EL (cell line): Measurements from ENCODE around the gene SPTSSA.
"Not testable (repeated sequence)": the region's sequence is repeated elsewhere in the genome, so short reads cannot be mapped to it uniquely, and the experiment has no call there.

ENCODE experiments used
- DNase-seq: peaks from one replicate; pipeline ENCODE4 v3.0.0-alpha.2; 2016

The SPTSSA gene

DNA sequence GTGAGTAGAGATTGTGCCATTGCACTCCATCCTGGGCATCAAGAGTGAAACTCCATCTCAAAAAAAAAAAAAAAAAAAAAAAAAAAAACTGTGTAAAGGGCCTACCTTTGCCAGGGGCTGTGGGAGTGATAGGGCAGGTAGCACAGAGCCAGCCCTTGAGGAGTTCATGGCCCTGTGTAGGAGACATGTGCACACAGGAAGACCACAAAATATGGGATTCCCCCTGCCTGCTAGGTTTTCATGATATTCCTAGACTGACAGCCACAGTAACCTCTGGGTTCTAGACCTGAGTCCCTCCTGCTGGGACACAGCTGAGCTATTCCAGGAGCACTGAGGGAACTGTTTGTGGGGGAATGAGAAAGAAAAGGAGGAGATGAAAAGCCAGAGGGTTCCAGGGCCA lies 8.3 kb upstream of the SPTSSA start:
- DNase-seq, result no peak

DNA sequence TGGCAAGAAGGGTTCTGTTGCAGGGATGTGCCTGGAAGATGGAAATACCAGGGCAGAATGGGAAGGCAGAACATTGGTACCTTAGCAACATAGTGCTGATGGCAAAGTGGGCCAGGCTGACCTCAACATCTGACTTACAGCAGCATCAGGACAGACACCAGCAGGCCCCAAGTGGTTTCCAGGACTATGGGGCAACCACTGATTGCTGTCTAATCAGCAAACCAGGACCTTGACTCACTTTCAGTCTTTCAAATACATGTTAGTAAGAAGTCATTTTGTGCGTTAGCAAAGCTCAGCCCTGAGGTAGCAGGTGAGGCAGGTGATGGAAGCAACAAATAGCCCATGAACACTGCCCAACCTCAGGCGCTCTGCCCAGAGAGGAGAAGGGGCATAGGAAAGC lies 4.7 kb upstream of the SPTSSA start:
- no peak for DNase-seq

DNA sequence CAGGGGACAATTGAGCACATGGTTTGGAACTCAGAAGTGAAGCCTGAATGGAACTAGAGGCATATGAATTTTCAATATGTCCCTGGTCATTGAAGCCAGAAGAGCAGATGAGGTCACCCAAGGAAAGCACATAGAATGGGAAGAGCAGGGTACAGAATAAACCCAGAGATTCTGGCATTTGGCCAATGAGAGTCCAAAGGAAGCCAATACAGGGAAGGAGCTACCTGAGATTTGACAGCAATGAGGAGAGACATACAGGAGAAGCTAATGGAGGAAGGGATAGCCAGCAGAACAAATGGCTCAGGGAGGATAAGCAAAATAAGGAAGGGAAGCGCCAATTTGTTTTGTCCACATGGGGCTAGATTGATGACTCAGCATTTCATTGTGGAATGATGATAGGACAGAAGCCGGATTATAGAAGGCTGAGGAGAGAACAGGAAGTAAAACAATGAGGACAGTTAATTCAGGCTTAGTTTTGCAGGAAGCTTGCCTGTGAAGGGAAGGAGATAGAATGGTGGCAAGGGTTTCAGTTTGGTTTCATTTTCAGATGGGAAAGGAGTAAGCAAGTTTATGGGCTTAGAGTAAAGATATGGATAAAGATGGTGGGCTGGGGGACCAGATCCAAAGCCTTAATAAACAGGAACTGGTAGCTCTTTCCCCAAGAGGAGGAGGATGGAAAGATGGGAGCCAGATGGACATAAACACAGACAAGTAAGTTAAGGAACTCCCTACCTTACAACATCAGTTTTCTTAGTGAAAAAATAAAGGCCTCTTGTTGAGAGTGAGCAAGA lies 3.2 kb upstream of the SPTSSA start:
- DNase-seq, result peak; percentile 28

DNA sequence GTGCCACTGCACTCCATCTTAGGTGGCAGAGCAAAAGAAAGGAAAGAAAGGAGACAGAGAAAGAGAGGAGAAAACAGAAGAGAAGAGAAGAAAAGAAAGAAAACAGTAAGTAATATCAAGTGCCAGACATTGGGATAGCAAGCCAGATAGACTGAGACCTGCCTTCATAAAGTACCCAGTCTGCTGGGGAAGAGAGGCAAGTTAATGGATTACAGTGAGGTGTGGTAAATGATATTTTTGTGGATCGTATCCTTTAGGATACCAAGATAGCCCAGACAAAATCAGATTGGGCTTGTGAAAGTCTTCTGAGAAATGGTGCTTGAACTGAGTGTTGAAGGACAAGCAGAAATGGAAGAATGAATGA lies 1.5 kb upstream of the SPTSSA start:
- no peak for DNase-seq

DNA sequence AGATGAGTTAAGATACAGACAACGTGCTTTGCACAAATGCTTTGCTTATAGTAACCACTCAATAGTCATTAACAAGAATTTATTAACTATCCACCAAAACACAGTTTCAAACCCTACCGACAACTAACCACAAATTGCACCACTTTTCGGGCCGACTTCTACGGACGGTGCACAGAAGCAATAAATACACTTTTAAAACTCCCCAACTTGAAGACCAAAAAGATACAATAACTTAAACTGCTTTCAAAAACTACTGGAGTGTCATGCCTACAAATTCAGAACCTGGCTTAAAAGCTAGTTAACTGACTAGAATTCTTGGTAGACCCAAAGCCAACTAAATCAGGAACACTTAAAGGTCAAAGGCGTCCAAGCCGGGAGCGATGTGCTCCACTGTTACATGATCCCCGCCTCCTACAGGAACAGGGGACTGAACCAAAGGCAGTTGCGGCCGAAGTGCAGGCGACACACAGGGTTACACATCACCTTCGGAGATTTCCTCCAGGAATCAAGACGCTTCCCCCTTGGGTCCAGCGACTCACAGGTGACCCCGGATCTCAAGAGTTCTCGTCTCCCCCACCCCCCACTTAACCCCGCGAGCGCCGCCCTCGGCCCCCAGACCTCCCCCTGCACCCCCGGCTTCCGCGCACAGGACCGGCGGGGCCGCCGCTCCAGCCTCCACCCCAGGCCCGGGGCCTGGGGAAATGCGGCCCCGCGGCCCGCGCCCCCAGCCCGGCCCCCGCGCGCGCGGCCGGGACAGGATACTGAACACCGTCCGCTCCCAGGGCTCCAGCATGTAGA lies 507 bp downstream of the SPTSSA start:
- DNase-seq, result peak; percentile 65

DNA sequence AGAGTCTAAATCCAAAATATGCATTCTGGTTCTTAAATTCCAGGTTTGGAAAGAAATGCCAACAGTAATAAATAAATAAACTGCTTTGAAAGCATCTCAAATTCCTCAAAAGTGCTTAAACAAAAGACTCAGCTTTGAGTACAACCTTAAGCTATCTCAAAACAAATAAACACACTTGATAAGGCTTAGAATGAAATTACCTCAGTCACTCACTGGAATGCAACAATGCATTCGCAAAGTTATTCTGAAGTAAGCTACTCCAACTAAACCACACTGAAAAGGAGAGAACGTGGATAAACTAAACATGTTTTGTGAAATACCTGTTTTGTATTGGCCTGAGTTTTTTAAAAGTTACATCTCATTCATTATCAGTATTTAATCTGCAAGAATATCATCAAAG lies 1.2 kb downstream of the SPTSSA start:
- DNase-seq, result peak; percentile 37

DNA sequence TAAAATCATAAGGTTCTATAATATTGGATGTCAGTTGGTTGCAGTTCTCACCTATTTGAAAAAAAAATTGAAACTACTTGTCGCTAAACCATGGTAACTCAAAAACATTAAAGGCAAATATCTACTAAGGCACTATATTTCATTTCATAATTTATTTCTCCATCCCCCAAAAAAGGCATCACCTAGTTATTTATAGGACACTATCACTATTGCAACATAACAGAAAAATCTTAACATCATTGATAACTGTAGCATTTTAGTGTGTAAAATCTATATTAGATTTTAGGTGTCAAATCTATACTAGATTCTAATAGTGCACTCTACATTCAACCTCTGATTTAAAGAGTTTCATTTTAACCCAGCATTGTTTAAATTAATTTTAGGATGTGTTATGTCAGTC lies 1.7 kb downstream of the SPTSSA start:
- no peak for DNase-seq

DNA sequence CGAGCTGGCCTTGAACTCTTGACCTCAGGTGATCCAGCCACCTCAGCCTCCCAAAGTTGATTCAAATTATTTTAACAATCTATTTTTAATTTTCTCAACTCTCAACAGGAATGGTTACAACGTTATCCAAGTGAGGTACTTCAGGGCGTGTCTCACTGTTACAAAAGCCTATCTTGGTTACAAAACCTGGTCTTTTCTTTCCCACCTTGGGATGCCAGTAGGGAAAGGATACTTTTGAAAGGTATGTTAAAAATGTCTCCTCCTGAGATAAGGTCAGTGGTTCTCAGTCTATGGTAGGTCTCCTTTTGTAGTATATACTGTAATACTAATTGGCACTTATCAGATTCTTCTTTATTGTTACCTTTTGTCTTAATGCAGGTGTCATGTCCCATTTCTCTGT lies 4.9 kb downstream of the SPTSSA start:
- no peak for DNase-seq

DNA sequence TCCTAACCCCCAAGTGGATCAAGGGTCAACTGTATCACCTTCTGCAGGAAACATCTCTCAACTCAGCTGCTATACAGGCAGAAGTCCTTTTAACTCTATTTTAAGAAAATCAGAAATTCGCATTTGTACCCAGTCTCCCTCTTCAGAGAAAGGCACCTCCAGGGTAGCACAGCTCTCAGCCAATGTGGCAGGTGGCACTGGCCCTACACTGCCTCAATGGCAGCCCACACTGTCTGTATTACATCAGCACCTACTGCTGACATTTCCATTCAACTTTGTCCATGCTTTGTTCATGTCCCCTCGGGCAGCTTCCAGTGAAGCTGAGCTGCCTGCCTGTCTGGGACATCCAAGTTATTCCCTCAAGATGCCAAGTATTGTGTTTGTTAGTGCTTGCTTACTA lies 8.8 kb downstream of the SPTSSA start:
- DNase-seq, result no peak

DNA sequence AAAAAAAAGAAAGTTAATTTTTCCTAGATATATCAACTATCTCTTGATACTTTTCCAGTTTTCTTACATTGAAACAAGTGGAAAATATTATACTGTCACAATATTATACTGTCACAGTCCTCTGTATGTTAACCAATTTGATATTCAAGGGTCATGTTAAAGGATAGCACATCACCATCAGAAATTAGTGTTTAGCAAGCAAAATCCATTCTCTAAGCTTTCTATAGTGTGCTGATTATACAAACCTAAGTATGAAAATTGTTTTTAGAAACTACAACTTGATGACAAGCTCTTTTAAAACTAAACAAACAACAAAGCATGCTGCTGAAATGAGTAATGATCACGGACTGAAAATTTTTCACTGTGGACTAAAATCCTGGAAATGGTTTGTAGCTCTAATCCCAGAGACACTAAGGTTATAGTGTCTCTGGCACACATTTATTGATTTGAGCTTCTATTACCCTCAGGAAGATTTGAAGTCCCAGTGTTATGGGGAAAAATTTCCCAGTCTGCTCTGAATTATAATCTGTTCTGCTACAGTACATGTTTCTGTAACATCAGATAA lies 9.7 kb downstream of the SPTSSA start:
- DNase-seq, result no peak

DNA sequence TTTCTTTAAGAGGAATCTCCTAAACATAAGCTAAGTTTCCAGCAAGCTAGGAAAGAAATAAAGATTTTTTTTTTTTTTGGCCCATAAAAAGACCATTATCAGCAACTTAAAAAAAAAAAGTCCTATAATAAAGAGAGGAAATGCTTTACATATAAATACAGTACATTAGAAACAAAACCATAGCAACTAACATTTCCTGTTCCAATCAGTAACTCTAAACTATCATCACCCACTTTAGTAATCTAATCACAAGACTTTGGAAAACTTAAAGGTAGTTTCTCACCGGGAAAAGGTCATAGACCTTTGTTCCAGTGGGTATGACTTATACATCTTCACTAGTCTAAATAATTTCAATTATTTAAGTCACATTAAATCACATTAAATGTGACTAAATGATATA lies 11.1 kb downstream of the SPTSSA start:
- DNase-seq, result no peak

DNA sequence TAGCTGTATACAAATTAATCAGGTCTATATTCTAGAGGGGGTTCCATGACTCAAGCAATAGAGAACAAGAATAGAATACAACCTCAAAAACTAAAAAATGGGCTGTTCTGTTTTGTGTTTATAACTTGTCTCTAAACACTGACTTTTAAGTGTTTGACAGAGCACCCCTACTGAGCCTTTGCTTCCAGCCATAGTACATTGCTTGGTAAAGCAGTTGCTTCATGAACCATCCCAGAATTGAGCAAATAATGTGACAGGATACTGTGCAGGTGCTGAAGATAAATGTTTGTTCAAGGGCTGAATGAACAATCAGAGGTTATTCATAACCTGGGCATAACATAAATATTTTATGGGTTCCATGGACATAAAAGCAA lies 11.5 kb downstream of the SPTSSA start:
- DNase-seq, result no peak

DNA sequence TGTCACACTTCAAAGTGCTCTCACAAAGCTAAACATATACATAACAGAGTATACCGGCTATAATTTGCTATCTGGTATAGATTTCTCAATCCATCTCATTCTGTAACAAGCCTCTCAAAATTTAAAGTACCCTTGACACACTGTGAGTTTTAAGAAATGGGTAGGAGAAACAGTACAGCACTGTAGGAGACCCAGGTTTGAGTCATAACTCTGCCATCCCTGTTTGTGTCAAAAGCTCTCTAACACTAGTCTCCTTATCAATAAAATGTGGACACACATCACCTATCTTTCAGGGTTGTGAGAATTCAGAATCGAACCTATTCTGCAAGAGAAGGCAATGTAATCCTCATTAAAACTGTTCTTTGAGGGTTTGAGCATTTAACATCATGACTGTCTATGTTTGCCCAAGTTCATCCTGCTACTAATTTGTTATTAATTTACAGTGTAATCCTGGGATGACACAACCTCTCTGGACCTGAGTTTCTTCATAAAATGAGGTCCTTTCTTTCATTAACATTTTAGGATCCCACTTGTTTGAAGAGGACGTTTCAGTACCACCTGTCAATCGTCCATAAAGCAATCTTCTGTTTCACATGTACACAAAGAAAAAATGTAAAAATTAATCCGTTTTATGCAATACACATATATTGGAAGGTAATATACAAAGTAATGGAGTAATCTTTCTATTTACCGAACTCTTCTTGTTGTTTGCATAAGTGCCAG lies 12.1 kb downstream of the SPTSSA start:
- no peak for DNase-seq

DNA sequence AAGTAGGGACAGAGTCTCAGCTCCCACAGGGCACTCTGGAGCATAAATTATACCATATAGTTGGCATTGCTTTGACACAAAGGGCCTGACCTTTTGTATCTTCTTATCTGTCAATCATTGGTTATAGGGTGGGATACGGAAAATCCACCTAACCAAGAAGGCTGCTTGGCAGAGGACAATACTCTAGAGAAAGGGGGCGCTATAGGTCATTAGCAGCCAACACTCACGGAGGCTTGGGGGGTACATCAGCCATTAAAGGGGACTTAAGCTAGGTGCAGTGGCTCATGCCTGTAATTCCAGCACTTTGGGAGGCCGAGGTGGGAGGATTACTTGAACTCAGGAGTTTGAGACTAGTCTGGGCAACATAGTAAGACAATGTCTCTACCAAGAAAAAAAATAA lies 22.9 kb downstream of the SPTSSA start:
- no peak for DNase-seq

DNA sequence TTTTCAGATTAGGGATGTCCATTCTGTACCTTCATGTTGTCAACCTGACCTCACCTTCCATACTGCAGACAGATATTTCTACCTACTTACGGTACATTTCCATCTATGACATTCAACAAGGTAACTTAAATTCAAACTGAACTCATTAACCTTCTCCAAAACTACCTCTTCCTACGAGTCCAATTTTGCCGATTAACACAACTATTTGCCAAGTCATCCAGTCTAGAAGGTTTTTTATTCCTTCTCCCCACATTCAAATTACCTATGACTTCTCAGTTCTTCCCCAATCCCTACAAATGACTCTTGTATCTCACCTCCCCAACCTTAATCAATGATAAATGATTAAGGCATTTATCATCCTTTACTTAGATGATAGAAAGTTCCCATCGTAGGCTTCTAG lies 23.6 kb downstream of the SPTSSA start:
- DNase-seq, result no peak

DNA sequence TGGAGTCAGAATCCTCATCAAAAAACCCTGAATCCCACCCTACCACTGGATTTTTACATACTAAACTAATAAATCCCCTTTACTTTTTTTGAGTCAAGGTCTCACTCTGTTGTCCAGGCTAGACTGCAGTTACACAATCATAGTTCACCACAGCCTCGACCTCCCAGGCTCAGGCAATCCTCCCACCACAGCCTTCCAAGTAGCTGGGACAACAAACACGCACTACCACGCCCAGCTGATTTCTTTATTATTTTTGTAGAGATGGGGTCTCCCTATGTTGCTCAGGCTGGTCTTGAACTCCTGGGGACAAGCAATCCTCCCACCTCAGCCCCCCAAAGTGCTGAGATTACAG lies 24.3 kb downstream of the SPTSSA start:
- DNase-seq, result no peak

DNA sequence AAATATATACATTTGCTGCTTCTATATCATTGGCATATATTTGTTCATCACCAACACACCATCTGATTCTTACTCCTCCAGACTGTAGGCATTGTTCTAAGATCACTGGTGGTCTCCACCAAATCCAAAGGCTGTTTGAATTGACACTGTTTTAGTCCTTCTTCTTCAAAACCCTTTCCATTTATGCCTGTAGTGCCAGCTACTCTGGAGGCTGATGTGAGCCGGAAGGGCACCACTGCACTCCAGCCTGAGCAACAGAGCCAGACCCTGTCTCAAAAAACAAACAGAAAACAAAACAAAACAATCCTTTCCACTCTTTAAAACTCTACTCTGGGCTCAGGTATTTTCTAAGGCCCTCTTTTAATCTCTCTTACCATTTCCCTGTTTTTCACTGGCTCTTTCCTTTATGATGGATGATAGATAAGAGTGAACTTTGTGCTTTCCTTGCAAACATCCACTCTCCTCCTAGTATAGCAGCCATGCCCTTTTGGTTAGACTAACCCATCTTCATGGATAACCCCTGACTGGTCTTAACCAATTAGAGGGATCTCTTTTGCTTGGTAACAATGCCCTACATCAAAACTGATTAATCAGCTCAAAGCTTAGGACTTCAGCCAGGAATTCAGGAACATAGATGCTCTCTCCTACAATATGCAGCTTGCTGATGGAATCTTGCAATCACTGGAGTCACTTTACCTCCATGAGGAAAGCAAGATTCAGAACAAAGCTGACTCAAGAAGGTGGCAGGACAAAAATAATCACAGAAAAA lies 24.9 kb downstream of the SPTSSA start:
- DNase-seq, result peak; percentile 8

DNA sequence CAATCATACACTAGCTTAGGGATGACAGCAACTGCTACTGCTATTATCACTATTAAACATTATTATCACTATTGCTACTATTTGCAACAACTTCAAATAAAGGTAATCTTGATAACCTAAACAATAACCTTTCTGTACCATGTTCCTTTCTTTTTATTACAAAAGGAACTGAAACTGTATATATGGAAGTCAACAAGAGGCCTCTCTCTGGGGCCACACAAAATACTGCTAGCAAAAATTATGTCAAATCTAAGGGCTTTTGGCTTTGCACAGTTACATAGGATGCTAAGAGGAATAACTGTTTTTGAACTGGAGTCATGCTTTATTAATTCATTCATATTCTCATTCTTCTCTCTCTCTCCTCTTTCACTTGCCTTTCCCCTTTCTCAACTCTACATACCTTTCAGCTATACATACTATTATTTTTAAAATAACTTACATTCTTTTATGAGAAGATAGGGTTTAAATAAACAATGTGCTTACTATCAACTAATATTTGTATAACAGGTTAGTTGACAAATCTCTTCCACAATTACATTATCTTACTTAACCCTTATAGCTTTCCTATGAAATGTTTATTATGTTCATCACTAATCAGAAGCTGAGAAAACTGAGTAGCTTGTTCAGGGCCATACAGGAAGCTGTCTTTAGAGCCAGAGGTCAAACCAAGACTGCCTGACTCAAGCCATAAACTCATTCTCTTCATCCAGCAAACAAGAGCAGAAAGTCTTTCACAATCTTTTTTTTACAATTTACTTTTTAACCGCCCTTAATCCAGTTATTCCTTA lies 25.7 kb downstream of the SPTSSA start:
- peak; percentile 75 for DNase-seq

DNA sequence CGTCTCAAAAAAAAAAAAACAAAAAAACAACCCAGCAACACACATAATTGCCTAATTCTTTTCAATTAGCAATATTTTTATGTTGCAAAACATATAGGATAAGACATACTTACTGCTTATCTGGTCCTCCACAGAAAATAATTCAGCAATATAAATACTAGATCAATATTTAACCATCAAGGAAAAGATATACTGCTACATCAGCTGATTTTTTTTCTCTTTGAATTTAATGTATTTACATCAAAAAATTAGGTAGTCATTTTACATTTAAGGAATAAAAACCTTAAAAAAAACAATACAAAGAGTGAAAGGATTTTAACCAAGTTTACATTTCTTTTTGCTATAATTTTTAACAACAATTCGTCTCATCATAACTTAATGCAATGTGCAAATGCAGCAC lies 28.1 kb downstream of the SPTSSA start:
- no peak for DNase-seq

DNA sequence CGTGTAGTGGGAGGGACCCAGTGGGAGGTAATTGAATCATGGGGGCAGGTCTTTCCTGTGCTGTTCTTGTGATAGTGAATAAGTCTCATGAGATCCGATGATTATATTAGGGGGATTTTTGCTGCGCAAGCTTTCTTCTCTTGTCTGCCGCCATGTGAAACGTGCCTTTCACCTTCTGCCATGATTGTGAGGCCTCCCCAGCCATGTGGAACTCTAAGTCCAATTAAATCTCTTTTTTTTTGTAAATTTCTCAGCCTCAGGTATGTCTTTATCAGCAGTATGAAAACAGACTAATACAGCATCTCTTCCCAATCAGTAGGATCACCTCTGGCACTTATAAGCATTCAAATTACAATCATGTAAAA lies 34.0 kb downstream of the SPTSSA start:
- not testable (repeated sequence) for DNase-seq

DNA sequence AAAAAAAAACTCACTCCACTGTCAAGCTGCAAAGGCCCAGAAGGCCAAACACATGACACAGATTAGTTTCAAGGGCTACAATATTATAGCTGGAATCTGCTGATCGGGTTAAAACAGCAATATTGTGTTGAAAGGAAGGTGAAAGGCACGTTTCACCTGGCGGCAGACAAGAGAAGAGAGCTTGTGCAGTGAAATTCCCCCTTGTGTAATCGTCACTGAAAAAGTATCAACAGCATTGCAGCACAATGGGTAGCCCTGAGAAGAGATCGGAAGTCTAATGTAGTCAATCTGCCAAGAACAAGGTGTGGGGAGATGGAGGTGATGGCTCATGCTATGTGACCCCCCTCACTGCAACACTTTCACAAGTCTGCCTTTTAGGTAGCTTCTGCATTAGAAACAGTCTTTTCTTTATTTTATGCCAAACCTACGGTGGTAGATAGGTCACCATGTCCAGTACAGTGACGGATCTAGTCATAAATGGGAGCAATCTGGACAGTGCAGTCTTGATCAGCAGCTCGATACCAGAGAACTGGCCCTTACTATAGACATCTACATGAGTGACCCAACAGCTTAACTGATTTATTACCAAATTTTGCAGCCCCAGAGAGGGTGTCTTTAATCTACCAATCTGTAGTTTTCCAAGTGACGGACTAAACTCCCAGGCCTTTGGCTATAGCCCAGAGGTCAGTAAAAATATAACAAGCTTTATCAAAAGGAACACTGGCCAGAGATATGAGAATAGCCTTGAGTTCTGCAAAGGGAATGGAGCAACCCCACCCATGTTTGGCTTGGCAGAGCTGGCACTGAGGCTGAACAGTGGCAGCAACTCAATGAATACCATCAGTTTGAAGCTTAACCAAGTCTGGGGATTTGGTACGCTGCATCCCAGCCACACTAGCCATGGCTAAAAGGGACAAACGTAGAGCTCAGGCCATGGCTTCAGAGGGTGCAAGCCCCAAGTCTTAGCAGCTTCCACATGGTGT lies 35.4 kb downstream of the SPTSSA start:
- DNase-seq, result no peak
